Endothelial cell (in vitro differentiated cells): ENCODE measurements around the gene HBG1. TPM values are rescaled to one million over a fixed set of nuclear protein-coding genes. Genes with fewer than 3 reads are reported as not detected.
"Not testable (repeated sequence)": the region's sequence is repeated elsewhere in the genome, so short reads cannot be mapped to it uniquely, and the experiment has no call there.

Experiments
- DNase-seq: peaks from one replicate; pipeline ENCODE4 v3.0.0; 2021; ENCODE audit warnings: low spot score
- H3K27ac Mint-ChIP-seq: one replicate; pipeline ENCODE4 v1.8.0; 2021; ENCODE audit warnings: mixed read lengths, inconsistent platforms; ENCODE audit not compliant: unreplicated experiment
- H3K27me3 Mint-ChIP-seq: one replicate; pipeline ENCODE4 v1.8.0; 2021; ENCODE audit warnings: mild to moderate bottlenecking, moderate library complexity, mixed read lengths, inconsistent platforms; ENCODE audit not compliant: unreplicated experiment
- H3K36me3 Mint-ChIP-seq: one replicate; pipeline ENCODE4 v1.8.0; 2021; ENCODE audit warnings: mild to moderate bottlenecking, low read depth, mixed read lengths, inconsistent platforms; ENCODE audit not compliant: unreplicated experiment
- H3K4me1 Mint-ChIP-seq: one replicate; pipeline ENCODE4 v1.8.0; 2021; ENCODE audit warnings: mild to moderate bottlenecking, mixed read lengths, inconsistent platforms; ENCODE audit not compliant: unreplicated experiment
- H3K4me3 Mint-ChIP-seq: one replicate; pipeline ENCODE4 v1.8.0; 2021; ENCODE audit warnings: mild to moderate bottlenecking, mixed read lengths, inconsistent platforms; ENCODE audit not compliant: unreplicated experiment
- H3K9me3 Mint-ChIP-seq: one replicate; pipeline ENCODE4 v1.8.0; 2021; ENCODE audit warnings: mixed read lengths, inconsistent platforms; ENCODE audit not compliant: unreplicated experiment
- CTCF ChIP-seq: fragments of 200-600 bp; sonication (generic); IDR thresholded peaks from one replicate; pipeline ENCODE4 v1.5.0; 2021; ENCODE audit warnings: antibody characterized with exemption; ENCODE audit not compliant: unreplicated experiment
- total RNA-seq: library from RNA; stranded (reverse); fragmentation: NEBNext Ultra II Directional; extraction: Animal tissue kit (Norgen Biotek cat#: 25700); gene quantifications from one replicate; pipeline ENCODE4 v1.2.1, GENCODE V29; 2021; ENCODE audit not compliant: unreplicated experiment

The HBG1 gene
- total RNA-seq, 1 donor from 2014 or later = not detected

- Mint-ChIP-seq H3K27ac (no peak overlapping the region), H3K4me3 (no peak overlapping the region), H3K27me3 (peaks cover 2% of the 10 kb centered on the region), H3K9me3 (no peaks in the 10 kb centered on the region), H3K4me1 (no peaks in the 10 kb centered on the region), H3K36me3 (no peaks in the 10 kb centered on the region)
- TF ChIP-seq CTCF = no peak
- DNase-seq = no peak
Observed at GRCh38 chr11:5258543-5259262, 9.0 kb upstream of the HBG1 start.

- no peak for DNase-seq
Observed at GRCh38 chr11:5257296-5257695, 7.6 kb upstream of the HBG1 start.

GRCh38 chr11:5254646-5255413 lies 5.2 kb upstream of the HBG1 start, which contains the start of gene HBG2:
TSS of gene HBG2 (minus strand) at chr11:5254781. CDS start at chr11:5254728, 53 bp downstream.
- DNase-seq, H3K36me3 Mint-ChIP-seq, H3K9me3 Mint-ChIP-seq, H3K27me3 Mint-ChIP-seq, H3K4me3 Mint-ChIP-seq, H3K27ac Mint-ChIP-seq, H3K4me1 Mint-ChIP-seq: not testable (repeated sequence)

More at GRCh38 chr11:5257296-5257695, 7.6 kb upstream of the HBG1 start:
- Mint-ChIP-seq H3K27me3 (peaks cover 3% of the 10 kb centered on the region), H3K27ac (no peak overlapping the region), H3K9me3 (no peaks in the 10 kb centered on the region), H3K4me1 (no peaks in the 10 kb centered on the region), H3K4me3 (no peak overlapping the region), H3K36me3 (no peaks in the 10 kb centered on the region)
- no peak for TF ChIP-seq CTCF

- H3K4me3 Mint-ChIP-seq, H3K4me1 Mint-ChIP-seq, H3K27ac Mint-ChIP-seq, H3K9me3 Mint-ChIP-seq, H3K27me3 Mint-ChIP-seq, DNase-seq, H3K36me3 Mint-ChIP-seq: not testable (repeated sequence)
Observed at GRCh38 chr11:5254023-5254422, 4.4 kb upstream of the HBG1 start.

GRCh38 chr11:5253440-5253839 lies 3.8 kb upstream of the HBG1 start:
- H3K36me3 Mint-ChIP-seq, H3K4me1 Mint-ChIP-seq, H3K4me3 Mint-ChIP-seq, H3K27me3 Mint-ChIP-seq, DNase-seq, H3K27ac Mint-ChIP-seq, H3K9me3 Mint-ChIP-seq: not testable (repeated sequence)

- no peak overlapping the region for H3K4me3 Mint-ChIP-seq
- H3K27ac Mint-ChIP-seq = no peak overlapping the region
- H3K27me3 Mint-ChIP-seq = peaks cover 2% of the 10 kb centered on the region
- no peaks in the 10 kb centered on the region for H3K36me3 Mint-ChIP-seq
- no peak for DNase-seq
- H3K4me1 Mint-ChIP-seq = no peaks in the 10 kb centered on the region
- no peak for TF ChIP-seq CTCF
- no peaks in the 10 kb centered on the region for H3K9me3 Mint-ChIP-seq
Observed at GRCh38 chr11:5252919-5253265, 3.2 kb upstream of the HBG1 start.
